Gastrocnemius medialis (tissue), 4 donors: Measurements from ENCODE around the gene CEP170.

Experiments used
- CTCF ChIP-seq, 5 experiments: fragments of 450-650 bp in 3 of 5; fragments of 200-600 bp in 2 of 5; sonication (generic) in 2 of 5; IDR thresholded peaks in 4 of 5; conservative IDR thresholded peaks in 1 of 5; 1 replicate in 4 of 5; 2 replicates in 1 of 5; pipeline ENCODE4 v1.5.1; 2016 to 2019; ENCODE audit warnings: antibody characterized with exemption in 5 of 5, mild to moderate bottlenecking in 3 of 5, moderate library complexity in 3 of 5
- POLR2A ChIP-seq, 2 donors: fragments of 450-650 bp; IDR thresholded peaks; one replicate each; pipeline ENCODE4 v1.6.1; 2017; ENCODE audit warnings: antibody characterized with exemption in 2 of 2, mild to moderate bottlenecking in 2 of 2, moderate library complexity in 2 of 2

GRCh38 chr1:243179720-243180119, 75.4 kb downstream of the CEP170 start:
- TF ChIP-seq CTCF (IDR thresholded peaks at IDR 0.05 in 4 of 5, conservative IDR thresholded peaks at IDR 0.05 in 1 of 5) (no peak), POLR2A (IDR thresholded peaks at IDR 0.05) (no peak)
